H1 (cell line): Measurements from ENCODE around the gene CFAP161. TPM values are rescaled to one million over a fixed set of nuclear protein-coding genes. Genes with fewer than 3 reads are reported as not detected.

Experiments
- CTCF ChIA-PET: fragments of 300-600 bp; sonication (Branson Sonifier 250); formaldehyde crosslinking; loops from one replicate; lab custom pipeline; 2021; ENCODE audit not compliant: partially characterized antibody; lab: Charles Lee
- POLR2A ChIA-PET: fragments of 300-600 bp; sonication (Branson Sonifier 250); formaldehyde crosslinking; loops from one replicate; lab custom pipeline; 2021; ENCODE audit warnings: inconsistent platforms; ENCODE audit not compliant: partially characterized antibody; lab: Charles Lee
- DNase-seq, 2 experiments: peaks; one replicate each; pipeline versions ENCODE4 v3.0.0 to v3.0.0-alpha.2; 2010 to 2022; ENCODE audit warnings: low spot score in 2 of 2, low read depth in 1 of 2, mixed read lengths in 1 of 2
- FAIRE-seq: peaks from 2 replicates; lab custom pipeline; 2011; peaks lifted over from hg19 to GRCh38; lab: Jason Lieb, UNC
- H2AFZ ChIP-seq: 2 replicates; pipeline ENCODE4 v1.8.1; 2012; ENCODE audit warnings: low read length, inconsistent platforms
- H2AK5ac ChIP-seq: 2 replicates; pipeline ENCODE4 v1.6.1; 2013; ENCODE audit warnings: low read depth, low read length
- H2BK120ac ChIP-seq: replicated peaks from 2 replicates; pipeline ENCODE3; 2013; ENCODE audit warnings: low read depth, low read length, inconsistent platforms
- H2BK12ac ChIP-seq: 2 replicates; pipeline ENCODE4 v1.6.1; 2013; ENCODE audit warnings: low read depth, low read length
- H2BK15ac ChIP-seq: 2 replicates; pipeline ENCODE4 v1.6.1; 2013; ENCODE audit warnings: low read length
- H2BK20ac ChIP-seq: 2 replicates; pipeline ENCODE4 v1.6.1; 2013; ENCODE audit warnings: low read length
- H2BK5ac ChIP-seq: 2 replicates; pipeline ENCODE4 v1.6.1; 2013; ENCODE audit warnings: low read depth, low read length
- H3K14ac ChIP-seq: 2 replicates; pipeline ENCODE4 v1.6.1; 2013; ENCODE audit warnings: inconsistent platforms; ENCODE audit not compliant: insufficient read length
- H3K18ac ChIP-seq: 2 replicates; pipeline ENCODE4 v1.6.1; 2013; ENCODE audit warnings: low read length; ENCODE audit errors: extremely low read depth
- H3K23ac ChIP-seq: 2 replicates; pipeline ENCODE4 v1.6.1; 2013; ENCODE audit warnings: inconsistent platforms; ENCODE audit not compliant: insufficient read length
- H3K23me2 ChIP-seq: 2 replicates; pipeline ENCODE4 v1.6.1; 2013; ENCODE audit warnings: low read depth, low read length
- H3K27ac ChIP-seq: 2 replicates; pipeline ENCODE4 v1.6.1; 2011; ENCODE audit warnings: low read depth, low read length, inconsistent platforms
- H3K27me3 ChIP-seq, 4 experiments: replicated peaks in 1 of 4; 1 replicate in 1 of 4; 2 replicates in 3 of 4; pipeline versions ENCODE4 v1.6.1 to v1.8.1; 2011 to 2013; ENCODE audit warnings: low read length in 3 of 4, mild to moderate bottlenecking in 3 of 4, inconsistent platforms in 2 of 4, mixed read lengths in 2 of 4, moderate library complexity in 1 of 4; ENCODE audit not compliant: control insufficient read depth in 3 of 4, insufficient read depth in 3 of 4; ENCODE audit errors: extremely low read depth in 1 of 4
- H3K36me3 ChIP-seq, 4 experiments: 2 replicates each; pipeline versions ENCODE4 v1.6.1 to v1.8.1; 2011 to 2013; ENCODE audit warnings: mild to moderate bottlenecking in 4 of 4, low read length in 3 of 4, moderate library complexity in 2 of 4, control low read depth in 1 of 4, inconsistent platforms in 1 of 4; ENCODE audit not compliant: insufficient read depth in 4 of 4, control insufficient read depth in 2 of 4
- H3K4ac ChIP-seq: replicated peaks from 2 replicates; pipeline ENCODE3; 2013; ENCODE audit warnings: low read length, low read depth, mixed read lengths, inconsistent platforms; ENCODE audit not compliant: insufficient read length
- H3K4me1 ChIP-seq, 4 experiments: replicated peaks in 1 of 4; 1 replicate in 1 of 4; 2 replicates in 3 of 4; pipeline versions ENCODE4 v1.6.1 to v1.8.1; 2011 to 2013; ENCODE audit warnings: low read length in 3 of 4, inconsistent platforms in 2 of 4, mixed read lengths in 1 of 4; ENCODE audit not compliant: insufficient read depth in 4 of 4, control insufficient read depth in 3 of 4
- H3K4me2 ChIP-seq, 2 experiments: 2 replicates each; pipeline versions ENCODE4 v1.6.1 to v1.8.1; 2011 to 2013; ENCODE audit warnings: low read depth in 2 of 2, low read length in 2 of 2, control low read depth in 1 of 2, inconsistent platforms in 1 of 2, mild to moderate bottlenecking in 1 of 2; ENCODE audit not compliant: insufficient read depth in 1 of 2
- H3K4me3 ChIP-seq, 4 experiments: fragments of 200-600, 300-600 bp in 1 of 4; sonication (generic), shearing (Covaris generic), sonication (Bioruptor Twin) in 1 of 4; 2 replicates each; pipeline versions ENCODE4 v1.5.1 to v1.8.1; 2011 to 2016; ENCODE audit warnings: low read length in 4 of 4, low read depth in 3 of 4, control low read depth in 2 of 4, inconsistent platforms in 2 of 4, mild to moderate bottlenecking in 2 of 4, mixed read lengths in 1 of 4, moderate library complexity in 1 of 4; ENCODE audit not compliant: insufficient read depth in 2 of 4; ENCODE audit errors: extremely low read depth in 1 of 4
- H3K56ac ChIP-seq: replicated peaks from 2 replicates; pipeline ENCODE3; 2013; ENCODE audit warnings: low read depth, mild to moderate bottlenecking, mixed read lengths, low read length, inconsistent platforms; ENCODE audit not compliant: insufficient read length
- H3K79me1 ChIP-seq: 2 replicates; pipeline ENCODE4 v1.6.1; 2013; ENCODE audit warnings: low read depth, low read length, control low read depth
- H3K79me2 ChIP-seq, 2 experiments: 2 replicates each; pipeline versions ENCODE4 v1.6.1 to v1.8.1; 2012 to 2013; ENCODE audit warnings: low read length in 2 of 2, mild to moderate bottlenecking in 2 of 2, inconsistent platforms in 1 of 2; ENCODE audit not compliant: insufficient read depth in 2 of 2, control insufficient read depth in 1 of 2
- H3K9ac ChIP-seq, 4 experiments: replicated peaks in 1 of 4; 1 replicate in 1 of 4; 2 replicates in 3 of 4; pipeline versions ENCODE4 v1.6.1 to v1.8.1; 2011 to 2013; ENCODE audit warnings: low read depth in 3 of 4, low read length in 3 of 4, control low read depth in 2 of 4, mild to moderate bottlenecking in 2 of 4, moderate library complexity in 2 of 4, inconsistent platforms in 1 of 4; ENCODE audit errors: extremely low read depth in 1 of 4
- H3K9me3 ChIP-seq, 2 experiments: 2 replicates each; pipeline versions ENCODE4 v1.6.1 to v1.8.1; 2012 to 2013; ENCODE audit warnings: mild to moderate bottlenecking in 2 of 2, moderate library complexity in 2 of 2, control low read depth in 1 of 2, inconsistent platforms in 1 of 2, low read depth in 1 of 2, low read length in 1 of 2, mixed read lengths in 1 of 2; ENCODE audit not compliant: insufficient read depth in 2 of 2
- H4K20me1 ChIP-seq, 2 experiments: replicated peaks in 1 of 2; 2 replicates each; pipeline versions ENCODE3 to v1.8.1; 2011 to 2013; ENCODE audit warnings: inconsistent platforms in 2 of 2, low read length in 2 of 2, mild to moderate bottlenecking in 1 of 2; ENCODE audit not compliant: insufficient read depth in 2 of 2, control insufficient read depth in 1 of 2
- H4K5ac ChIP-seq: 2 replicates; pipeline ENCODE4 v1.6.1; 2013; ENCODE audit warnings: low read length, low read depth, mixed read lengths, inconsistent platforms; ENCODE audit not compliant: insufficient read length
- H4K8ac ChIP-seq: 2 replicates; pipeline ENCODE4 v1.8.0; 2013; ENCODE audit warnings: mild to moderate bottlenecking, moderate library complexity, low read length, inconsistent platforms; ENCODE audit not compliant: insufficient read depth; ENCODE audit errors: extremely low read depth
- H4K91ac ChIP-seq: replicated peaks from 2 replicates; pipeline ENCODE3; 2013; ENCODE audit warnings: low read length, mixed read lengths, inconsistent platforms; ENCODE audit not compliant: insufficient read length
- CBX8 ChIP-seq: fragments of 300-800, 300-1000 bp; sonication (generic); IDR thresholded peaks from 2 replicates; pipeline ENCODE4 v1.7.1; 2016; ENCODE audit warnings: low read depth, low read length, borderline replicate concordance
- CEBPB ChIP-seq: IDR thresholded peaks from 2 replicates; pipeline ENCODE4 v1.6.1; 2012; ENCODE audit warnings: low read depth, low read length
- CREB1 ChIP-seq: IDR thresholded peaks from 2 replicates; pipeline ENCODE4 v1.6.1; 2012; ENCODE audit warnings: inconsistent platforms
- EGR1 ChIP-seq: IDR thresholded peaks from 2 replicates; pipeline ENCODE4 v1.6.1; 2011; ENCODE audit warnings: low read depth, low read length, borderline replicate concordance
- HDAC6 ChIP-seq: IDR thresholded peaks from one replicate; pipeline ENCODE4 v1.7.1; 2012; ENCODE audit warnings: low read depth, mild to moderate bottlenecking, inconsistent platforms, low read length, moderate library complexity
- JUND ChIP-seq: IDR thresholded peaks from 2 replicates; pipeline ENCODE4 v1.6.1; 2011; ENCODE audit warnings: mild to moderate bottlenecking, improper control_type of control experiment, low read length
- PHF8 ChIP-seq: fragments of 200-600 bp; sonication (generic); conservative IDR thresholded peaks from 2 replicates; pipeline ENCODE4 v1.7.1; 2012; ENCODE audit warnings: low read depth, mild to moderate bottlenecking, inconsistent platforms, low read length, moderate library complexity
- SP1 ChIP-seq: IDR thresholded peaks from 2 replicates; pipeline ENCODE4 v1.6.1; 2011; ENCODE audit warnings: low read depth, low read length
- SUZ12 ChIP-seq: fragments of 200-600 bp; sonication (generic); IDR thresholded peaks from 2 replicates; pipeline ENCODE4 v1.6.1; 2012; ENCODE audit warnings: mild to moderate bottlenecking, inconsistent platforms, low read length, moderate library complexity, mixed read lengths
- YY1 ChIP-seq: IDR thresholded peaks from 2 replicates; pipeline ENCODE4 v1.6.1; 2011; ENCODE audit warnings: low read depth, mild to moderate bottlenecking, low read length
- ZNF274 ChIP-seq: IDR thresholded peaks from 2 replicates; pipeline ENCODE4 v1.7.0; 2012; ENCODE audit warnings: low read length, borderline replicate concordance; ENCODE audit errors: extremely low read depth
- WGBS, 2 experiments: shearing (Covaris generic) in 1 of 2; methylation state at CpG; one replicate each; pipeline versions ENCODE4 v1.1.6 to v1.1.7; 2013 to 2015; ENCODE audit warnings: low lambda C conversion rate in 2 of 2, mixed read lengths in 2 of 2, inconsistent platforms in 1 of 2, low coverage in 1 of 2, missing lambda C conversion rate in 1 of 2; ENCODE audit not compliant: insufficient replicate concordance in 2 of 2, insufficient coverage in 1 of 2, insufficient read length in 1 of 2; ENCODE audit errors: extremely low coverage in 1 of 2, missing lambda C conversion rate in 1 of 2; 5-methylcytosine and 5-hydroxymethylcytosine counted together
- polyA plus RNA-seq, 7 experiments: library from polyadenylated mRNA; depleted of rRNA in 3 of 7; stranded (reverse) in 5 of 7; unstranded in 2 of 7; fragments of >200 nt in 5 of 7; fragments of 200-250 nt in 2 of 7; gene quantifications; 1 replicate in 5 of 7; 2 replicates in 1 of 7; 4 replicates in 1 of 7; pipeline versions ENCODE4 v1.2.1 to v1.2.3, GENCODE V29; 2011 to 2013; ENCODE audit warnings: missing spikeins in 2 of 7, mixed read lengths in 2 of 7
- total RNA-seq: library from RNA; stranded (reverse); fragmentation: NEBNext Ultra II Directional; extraction: Animal tissue kit (Norgen Biotek cat#: 25700); gene quantifications from 2 replicates; pipeline ENCODE4 v1.2.1, GENCODE V29; 2021
- TF ChIP-seq, protein P1 (sequence below): IDR thresholded peaks from 2 replicates; pipeline ENCODE4 v1.6.1; 2012; ENCODE audit warnings: low read length, inconsistent platforms

CFAP161 gene
- total and polyA plus RNA-seq, 2 of the 8 experiments (the other 6 are each of a cell fraction or from before 2014, with no cell fraction given) = 0.05 TPM; not detected in 1

DNA sequence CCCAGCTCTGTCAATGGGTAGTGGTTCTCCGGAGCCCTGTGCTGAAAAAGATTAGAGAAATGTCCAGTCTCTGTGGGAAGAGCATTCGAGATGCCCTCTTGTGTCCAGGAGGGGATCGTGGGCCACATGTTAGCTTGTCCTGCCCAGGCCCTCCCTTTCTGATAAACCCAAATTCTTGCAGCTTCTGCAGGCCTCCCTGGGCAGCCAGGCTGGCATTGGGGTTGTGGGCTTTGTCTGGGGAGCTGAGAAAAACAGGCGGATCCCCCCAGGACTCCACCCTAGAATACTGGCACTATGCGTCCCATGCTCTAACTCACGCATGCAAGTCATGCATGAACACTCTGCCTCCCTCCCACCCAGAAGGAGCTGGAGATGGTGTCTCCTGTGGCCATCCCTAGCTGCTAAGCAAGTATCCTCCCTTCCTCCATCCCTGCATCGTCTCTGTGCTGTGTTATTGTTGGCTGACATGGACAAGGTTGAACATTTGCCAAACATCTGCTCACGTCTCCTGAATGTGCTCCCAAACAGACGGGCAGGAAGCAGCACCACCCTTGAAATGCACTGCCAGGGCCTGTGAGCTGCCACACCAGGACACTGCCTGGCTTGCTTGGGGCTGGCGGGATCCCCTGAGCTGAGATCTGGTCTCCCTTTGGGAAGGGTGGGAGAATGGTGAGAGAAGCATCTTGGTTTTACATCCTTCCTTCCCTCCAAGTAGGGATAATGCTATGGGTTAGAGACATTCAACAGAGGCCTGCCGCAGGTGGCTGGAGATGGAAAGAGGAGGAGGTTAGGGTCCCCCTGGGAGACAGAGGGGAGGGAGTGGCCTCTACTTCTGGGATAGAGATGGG, 26.5 kb downstream of the CFAP161 start:
- Histone ChIP-seq H2BK20ac (no peak overlapping the region), H3K79me2 (no peaks in the 10 kb centered on the region), H3K9ac (no peak overlapping the region), H2AFZ (no peak overlapping the region), H3K27ac (no peak overlapping the region), H3K23ac (no peak overlapping the region), H3K23me2 (no peaks in the 10 kb centered on the region), H4K5ac (no peak overlapping the region), H2BK5ac (no peak overlapping the region), H3K18ac (no peak overlapping the region), H3K27me3 (no peaks in the 10 kb centered on the region), H3K4ac (no peak overlapping the region), H2BK120ac (no peak overlapping the region), H4K20me1 (no peaks in the 10 kb centered on the region), H2BK12ac (no peak overlapping the region), H3K79me1 (no peaks in the 10 kb centered on the region), H3K56ac (no peak overlapping the region), H4K8ac (no peak overlapping the region), H3K36me3 (no peaks in the 10 kb centered on the region), H3K9me3 (no peaks in the 10 kb centered on the region), H3K4me3 (no peak overlapping the region), H3K4me1 (no peaks in the 10 kb centered on the region), H2BK15ac (no peak overlapping the region), H3K14ac (no peak overlapping the region), H4K91ac (no peak overlapping the region), H2AK5ac (no peak overlapping the region), H3K4me2 (no peak overlapping the region)
- no peak for DNase-seq
- CTCF ChIA-PET = interaction anchor here (0.6 to 11.9 kb wide), 12 partner anchors 8 to 940 kb away, joined by 3 to 162 read pairs (median 4); no protein-coding TSS in a partner anchor
- FAIRE-seq = no peak
- POLR2A ChIA-PET = no interaction called here
- WGBS, 2 experiments = 94% methylated on average over 10 of the region's 11 CpGs; no CpG with 5 or more reads in 1 of the 2 experiments
- TF ChIP-seq, protein P1, sequence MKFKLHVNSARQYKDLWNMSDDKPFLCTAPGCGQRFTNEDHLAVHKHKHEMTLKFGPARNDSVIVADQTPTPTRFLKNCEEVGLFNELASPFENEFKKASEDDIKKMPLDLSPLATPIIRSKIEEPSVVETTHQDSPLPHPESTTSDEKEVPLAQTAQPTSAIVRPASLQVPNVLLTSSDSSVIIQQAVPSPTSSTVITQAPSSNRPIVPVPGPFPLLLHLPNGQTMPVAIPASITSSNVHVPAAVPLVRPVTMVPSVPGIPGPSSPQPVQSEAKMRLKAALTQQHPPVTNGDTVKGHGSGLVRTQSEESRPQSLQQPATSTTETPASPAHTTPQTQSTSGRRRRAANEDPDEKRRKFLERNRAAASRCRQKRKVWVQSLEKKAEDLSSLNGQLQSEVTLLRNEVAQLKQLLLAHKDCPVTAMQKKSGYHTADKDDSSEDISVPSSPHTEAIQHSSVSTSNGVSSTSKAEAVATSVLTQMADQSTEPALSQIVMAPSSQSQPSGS = no peak
- TF ChIP-seq JUND (no peak), CREB1 (no peak), EGR1 (no peak), SUZ12 (no peak), HDAC6 (no peak), YY1 (no peak), CBX8 (no peak), SP1 (no peak), ZNF274 (no peak), CEBPB (no peak), PHF8 (no peak)
